Measurements from ENCODE around the gene UBE2D2. TPM values are rescaled to one million over a fixed set of nuclear protein-coding genes. Genes with fewer than 3 reads are reported as not detected.

UBE2D2 gene
- total RNA-seq, 4 donors from 2014 or later, result 86.9 to 104 (median 91.5) TPM

- Histone ChIP-seq H3K27ac (replicated peaks in 1 of 4) (peak overlapping the region; percentile 89 to 95 (median 91)), H3K36me3 (no peaks in the 10 kb centered on the region), H3K27me3 (peaks cover 0 to 5% (median 0%) of the 10 kb centered on the region in 4 donors), H3K4me3 (peak overlapping the region; percentile 35 to 55 (median 43)), H3K4me1 (peaks cover 89 to 98% (median 95%) of the 10 kb centered on the region in 4 donors), H3K9me3 (no peaks in the 10 kb centered on the region)
- DNase-seq (ENCODE audit: extremely low spot score), result no peak
- TF ChIP-seq POLR2AphosphoS5 (IDR thresholded peaks at IDR 0.05) (peak; percentile 69 to 79), CTCF (IDR thresholded peaks at IDR 0.05) (no peak)
- 38% methylated on average over 7 of the region's 14 CpGs for WGBS
- intact Hi-C loops (cut with DNase I), result no loop called here
Observed at GRCh38 chr5:139660105-139660922, 99.2 kb downstream of the UBE2D2 start.

GRCh38 chr5:139660923-139661814 is 100.0 kb downstream of the UBE2D2 start:
- intact Hi-C loops (cut with DNase I), result no loop called here
- no peaks in the 10 kb centered on the region for H3K9me3 ChIP-seq
- H3K36me3 ChIP-seq, result no peaks in the 10 kb centered on the region
- H3K27ac ChIP-seq (replicated peaks in 1 of 4), result peak overlapping the region; percentile 89 to 95 (median 91)
- WGBS, result 17% methylated on average over 32 of the region's 41 CpGs
- DNase-seq (ENCODE audit: extremely low spot score), result peak; percentile 98
- no peak for TF ChIP-seq CTCF (IDR thresholded peaks at IDR 0.05)
- TF ChIP-seq POLR2AphosphoS5 (IDR thresholded peaks at IDR 0.05), result peak; percentile 64 to 69
- no peak for TF ChIP-seq EP300 (IDR thresholded peaks at IDR 0.05)
- TF ChIP-seq POLR2A (IDR thresholded peaks at IDR 0.05; ENCODE audit: low read depth), result no peak
- peak overlapping the region; percentile 35 to 55 (median 43) for H3K4me3 ChIP-seq
- H3K27me3 ChIP-seq, result peaks cover 0 to 5% (median 0%) of the 10 kb centered on the region in 4 donors
- peaks cover 88 to 98% (median 94%) of the 10 kb centered on the region in 4 donors for H3K4me1 ChIP-seq

GRCh38 chr5:139662617-139663016 is 101.5 kb downstream of the UBE2D2 start:
- no peak for TF ChIP-seq POLR2AphosphoS5 (IDR thresholded peaks at IDR 0.05)
- TF ChIP-seq CTCF (IDR thresholded peaks at IDR 0.05), result no peak
- no peak for TF ChIP-seq POLR2A (IDR thresholded peaks at IDR 0.05; ENCODE audit: low read depth)
- TF ChIP-seq EP300 (IDR thresholded peaks at IDR 0.05), result no peak
- H3K27ac ChIP-seq (replicated peaks in 1 of 4), result peak overlapping the region; percentile 89 to 95 (median 91)
- H3K4me1 ChIP-seq, result peaks cover 88 to 98% (median 94%) of the 10 kb centered on the region in 4 donors

GRCh38 chr5:139663207-139664085 is 102.3 kb downstream of the UBE2D2 start:
- intact Hi-C loops (cut with DNase I), result no loop called here
- H3K4me1 ChIP-seq, result peaks cover 84 to 98% (median 93%) of the 10 kb centered on the region in 4 donors
- H3K27ac ChIP-seq (replicated peaks in 1 of 4), result peak overlapping the region; percentile 91 to 95 (median 94)
- no peak for TF ChIP-seq POLR2A (IDR thresholded peaks at IDR 0.05; ENCODE audit: low read depth)
- TF ChIP-seq CTCF (IDR thresholded peaks at IDR 0.05), result no peak
- TF ChIP-seq POLR2AphosphoS5 (IDR thresholded peaks at IDR 0.05), result no peak
- no peak for TF ChIP-seq EP300 (IDR thresholded peaks at IDR 0.05)
- H3K9me3 ChIP-seq, result no peaks in the 10 kb centered on the region
- no peak for DNase-seq (ENCODE audit: extremely low spot score)
- H3K36me3 ChIP-seq, result no peaks in the 10 kb centered on the region
- WGBS, result 88% methylated on average over 10 of the region's 14 CpGs
- no peak overlapping the region for H3K4me3 ChIP-seq
- peaks cover 0 to 5% (median 0%) of the 10 kb centered on the region in 4 donors for H3K27me3 ChIP-seq

More at GRCh38 chr5:139662617-139663016, 101.5 kb downstream of the UBE2D2 start:
- intact Hi-C loops (cut with DNase I), result no loop called here
- peaks cover 0 to 5% (median 0%) of the 10 kb centered on the region in 4 donors for H3K27me3 ChIP-seq
- no peaks in the 10 kb centered on the region for H3K36me3 ChIP-seq
- no peak for DNase-seq (ENCODE audit: extremely low spot score)
- WGBS, result 94% methylated on average over 7 of the region's 9 CpGs
- no peaks in the 10 kb centered on the region for H3K9me3 ChIP-seq
- no peak overlapping the region for H3K4me3 ChIP-seq

All from esophagus muscularis mucosa (tissue), 4 donors.